Measurements from ENCODE around the gene ZBTB42.
A peak's percentile ranks its signal among the peaks of the same experiment; 100 is the strongest.

Gene ZBTB42

GRCh38 chr14:104827177-104828055 lies 26.5 kb downstream of the ZBTB42 start (continued):
- TF ChIP-seq ZBTB11 (tag by site-specific recombination; conservative IDR thresholded peaks at IDR 0.05; ENCODE audit: low read depth): no peak
- peak; percentile 16; the same call in 1 of the 2 replicates for TF ChIP-seq ZNF394 (tag by site-specific recombination; IDR thresholded peaks at IDR 0.05; ENCODE audit: borderline replicate concordance)
- 0 out of 2 replicates have a peak, but pooled peaks have one; percentile 1 for TF ChIP-seq IKZF3 (tag by site-specific recombination; IDR thresholded peaks at IDR 0.05)
- no peak for TF ChIP-seq ZNF473 (tag by site-specific recombination; IDR thresholded peaks at IDR 0.05)
- no peak for TF ChIP-seq ZBTB6 (tag by site-specific recombination; IDR thresholded peaks at IDR 0.05)
- TF ChIP-seq ZNF777 (tag by site-specific recombination; IDR thresholded peaks at IDR 0.05; ENCODE audit: borderline replicate concordance): peak; percentile 67; the same call in 1 of the 2 replicates
- TF ChIP-seq ZNF48 (tag by site-specific recombination; IDR thresholded peaks at IDR 0.05): no peak
- no peak for TF ChIP-seq SETDB1 (IDR thresholded peaks at IDR 0.05; ENCODE audit: insufficient read length, low read length)
- TF ChIP-seq GLIS2 (tag by site-specific recombination; IDR thresholded peaks at IDR 0.05): peak; percentile 93
- no peak for TF ChIP-seq OVOL3 (tag by site-specific recombination; IDR thresholded peaks at IDR 0.05)
- TF ChIP-seq ZNF600 (tag by site-specific recombination; IDR thresholded peaks at IDR 0.05): peak; percentile 68; the same call in 1 of the 2 replicates
- no peak for TF ChIP-seq ZBTB17 (tag by site-specific recombination; IDR thresholded peaks at IDR 0.05)
- TF ChIP-seq ZBTB26 (tag by site-specific recombination; optimal IDR thresholded peaks at IDR 0.05): peak; percentile 19
- TF ChIP-seq ZNF639 (tag by site-specific recombination; IDR thresholded peaks at IDR 0.05): no peak
- TF ChIP-seq ZNF2 (tag by site-specific recombination; IDR thresholded peaks at IDR 0.05): no peak
- TF ChIP-seq RBAK (tag by site-specific recombination; IDR thresholded peaks at IDR 0.05): no peak
- TF ChIP-seq ZNF561 (tag by site-specific recombination; IDR thresholded peaks at IDR 0.05; ENCODE audit: borderline replicate concordance): no peak
- TF ChIP-seq ZNF19 (tag by site-specific recombination; IDR thresholded peaks at IDR 0.05; ENCODE audit: low read depth): no peak
- TF ChIP-seq ZNF521 (tag by site-specific recombination; IDR thresholded peaks at IDR 0.05): no peak
- TF ChIP-seq ZNF280D (tag by site-specific recombination; IDR thresholded peaks at IDR 0.05): no peak
- TF ChIP-seq OSR2 (tag by site-specific recombination; IDR thresholded peaks at IDR 0.05): no peak
- TF ChIP-seq KLF1 (tag by site-specific recombination; IDR thresholded peaks at IDR 0.05): peak; percentile 45
- TF ChIP-seq, protein P1, sequence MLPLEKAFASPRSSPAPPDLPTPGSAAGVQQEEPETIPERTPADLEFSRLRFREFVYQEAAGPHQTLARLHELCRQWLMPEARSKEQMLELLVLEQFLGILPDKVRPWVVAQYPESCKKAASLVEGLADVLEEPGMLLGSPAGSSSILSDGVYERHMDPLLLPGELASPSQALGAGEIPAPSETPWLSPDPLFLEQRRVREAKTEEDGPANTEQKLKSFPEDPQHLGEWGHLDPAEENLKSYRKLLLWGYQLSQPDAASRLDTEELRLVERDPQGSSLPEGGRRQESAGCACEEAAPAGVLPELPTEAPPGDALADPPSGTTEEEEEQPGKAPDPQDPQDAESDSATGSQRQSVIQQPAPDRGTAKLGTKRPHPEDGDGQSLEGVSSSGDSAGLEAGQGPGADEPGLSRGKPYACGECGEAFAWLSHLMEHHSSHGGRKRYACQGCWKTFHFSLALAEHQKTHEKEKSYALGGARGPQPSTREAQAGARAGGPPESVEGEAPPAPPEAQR (tag by site-specific recombination; IDR thresholded peaks at IDR 0.05): no peak
- TF ChIP-seq ZNF24 (tag by site-specific recombination; IDR thresholded peaks at IDR 0.05): no peak
- no peak for TF ChIP-seq ZNF221 (tag by site-specific recombination; IDR thresholded peaks at IDR 0.05; ENCODE audit: borderline replicate concordance)
- no peak for TF ChIP-seq ZNF701 (tag by site-specific recombination; IDR thresholded peaks at IDR 0.05)
- no peak for TF ChIP-seq ZNF830 (tag by site-specific recombination; IDR thresholded peaks at IDR 0.05; ENCODE audit: low read depth)

All from HEK293 (cell line).